ENCODE results near the gene ERF.

The ERF gene

GRCh38 chr19:42252365-42253244 lies 2.3 kb downstream of the ERF start:
- no peak for DNase-seq

GRCh38 chr19:42251572-42252358 lies 3.2 kb downstream of the ERF start:
- DNase-seq: no peak

- DNase-seq: no peak
Measured at GRCh38 chr19:42250666-42251531, 4.0 kb downstream of the ERF start.

- DNase-seq: no peak
Measured at GRCh38 chr19:42250183-42250665, 4.7 kb downstream of the ERF start.

GRCh38 chr19:42249769-42250168 lies 5.2 kb downstream of the ERF start:
- DNase-seq: no peak

GRCh38 chr19:42249149-42249750 lies 5.7 kb downstream of the ERF start:
- no peak for DNase-seq

- no peak for DNase-seq
Measured at GRCh38 chr19:42248270-42249148, 6.4 kb downstream of the ERF start.

GRCh38 chr19:42247640-42248199 lies 7.2 kb downstream of the ERF start:
- no peak for DNase-seq

GRCh38 chr19:42246922-42247639 lies 7.8 kb downstream of the ERF start:
- DNase-seq: no peak

GRCh38 chr19:42246143-42246921 lies 8.6 kb downstream of the ERF start:
- no peak for DNase-seq

- DNase-seq: no peak
Measured at GRCh38 chr19:42245231-42245630, 9.7 kb downstream of the ERF start.

GRCh38 chr19:42244347-42245220 lies 10.3 kb downstream of the ERF start:
- DNase-seq: peak; percentile 84

- DNase-seq: peak; percentile 98
Measured at GRCh38 chr19:42242512-42243409, 12.2 kb downstream of the ERF start, which contains the start of gene GSK3A. GSK3A (minus strand) TSS chr19:42242602; CDS start chr19:42242465, 137 bp downstream.

- no peak for DNase-seq
Measured at GRCh38 chr19:42242069-42242511, 12.8 kb downstream of the ERF start.

GRCh38 chr19:42241279-42241678 lies 13.6 kb downstream of the ERF start:
- DNase-seq: no peak

GRCh38 chr19:42239544-42240220 lies 15.2 kb downstream of the ERF start:
- no peak for DNase-seq
